ENCODE results near the gene APBB2. TPM values are rescaled to one million over a fixed set of nuclear protein-coding genes. Genes with fewer than 3 reads are reported as not detected.

APBB2 gene
- total RNA-seq, 2 donors from 2014 or later: 55.2 to 70.1 TPM

DNA sequence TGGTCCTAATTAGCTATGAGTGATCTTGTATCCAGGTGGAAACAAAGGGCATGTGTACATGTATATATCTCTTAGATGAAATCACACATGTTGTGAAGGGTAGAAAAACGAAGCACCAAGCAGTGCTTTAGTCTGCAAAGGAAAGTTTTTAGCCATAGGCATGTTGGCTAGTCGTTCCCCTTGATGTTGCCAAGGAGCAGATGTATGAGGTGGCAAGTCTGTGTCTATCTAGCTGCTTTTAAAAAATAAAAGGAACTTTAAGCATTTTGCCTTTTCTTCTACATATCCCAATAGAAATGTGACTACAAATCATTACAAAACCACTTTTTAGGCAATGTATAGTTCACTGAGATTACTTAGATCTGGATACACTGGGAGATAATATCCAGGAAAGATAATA, 401.5 kb downstream of the APBB2 start:
- no peak for DNase-seq (ENCODE audit: low spot score)
- intact Hi-C loops (cut with DNase I): no loop called here

DNA sequence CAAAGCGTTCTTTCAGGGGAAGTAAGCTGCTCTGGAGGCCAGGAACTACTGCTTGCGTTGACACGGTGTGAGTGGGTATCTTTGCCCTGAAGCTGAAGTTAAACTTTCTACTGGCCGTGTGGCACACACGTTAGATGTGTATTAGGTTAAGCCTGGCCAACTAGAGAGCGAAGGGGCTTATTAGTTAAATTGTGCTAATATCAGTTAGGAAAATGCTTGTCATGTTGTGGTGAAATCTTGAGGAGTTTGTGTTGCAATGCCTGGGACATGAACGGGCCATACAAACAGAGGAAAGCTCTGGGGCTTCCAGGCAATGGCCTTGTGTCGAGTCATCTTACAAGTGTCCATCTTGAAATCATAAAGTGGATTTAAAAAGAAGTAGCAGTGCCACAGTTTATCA, 402.0 kb downstream of the APBB2 start:
- intact Hi-C loops (cut with DNase I): no loop called here
- DNase-seq (ENCODE audit: low spot score): no peak

DNA sequence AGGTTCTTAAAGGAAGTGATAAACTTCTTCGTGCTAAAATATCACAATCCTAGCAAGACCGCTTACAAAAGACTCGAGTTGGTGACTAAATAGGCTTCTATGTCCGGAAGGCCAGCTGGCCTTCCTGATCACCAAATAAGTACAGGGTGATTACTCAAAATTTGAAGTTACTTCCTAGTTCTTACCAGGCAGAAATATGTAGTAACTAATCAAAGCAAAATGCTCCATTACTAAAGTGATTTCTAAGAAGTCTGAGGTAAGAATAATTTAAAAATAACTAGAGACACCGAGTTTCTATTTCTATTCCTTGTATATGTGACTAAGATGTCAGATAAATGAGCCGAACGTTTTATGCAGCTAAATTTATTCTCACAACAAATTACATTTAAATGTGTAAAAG, 402.4 kb downstream of the APBB2 start:
- DNase-seq (ENCODE audit: low spot score): no peak
- intact Hi-C loops (cut with DNase I): no loop called here

- no peak for DNase-seq (ENCODE audit: low spot score)
- intact Hi-C loops (cut with DNase I): no loop called here
Observed at GRCh38 chr4:40808926-40809457, 405.4 kb downstream of the APBB2 start.

DNA sequence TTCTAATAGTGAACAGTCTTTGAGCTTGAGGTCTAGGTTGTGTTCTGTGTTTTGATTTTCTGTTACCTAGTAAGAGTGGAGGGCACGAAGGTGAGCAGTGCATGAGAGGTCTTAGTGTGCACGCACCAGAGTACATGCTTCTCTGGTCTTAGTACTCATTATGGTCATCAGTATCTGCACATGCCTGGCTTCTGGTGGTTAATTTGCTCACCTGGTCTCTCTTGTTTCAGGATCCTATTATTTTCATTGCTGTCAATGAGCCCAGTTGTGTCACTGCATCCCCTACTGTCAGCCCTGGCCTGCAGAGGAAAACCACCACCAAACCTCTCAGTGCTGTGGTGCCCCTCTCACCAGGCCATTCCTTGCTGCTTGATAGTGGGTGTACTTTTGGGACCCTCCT, 409.7 kb downstream of the APBB2 start:
- intact Hi-C loops (cut with DNase I): no loop called here
- no peak for DNase-seq (ENCODE audit: low spot score)

GRCh38 chr4:40800064-40800463, 414.3 kb downstream of the APBB2 start:
- intact Hi-C loops (cut with DNase I): no loop called here
- no peak for DNase-seq (ENCODE audit: low spot score)

GRCh38 chr4:40789771-40790170, 424.6 kb downstream of the APBB2 start:
- DNase-seq (ENCODE audit: low spot score): no peak
- intact Hi-C loops (cut with DNase I): no loop called here

- intact Hi-C loops (cut with DNase I): no loop called here
- DNase-seq (ENCODE audit: low spot score): no peak
Observed at GRCh38 chr4:40789031-40789430, 425.3 kb downstream of the APBB2 start.

DNA sequence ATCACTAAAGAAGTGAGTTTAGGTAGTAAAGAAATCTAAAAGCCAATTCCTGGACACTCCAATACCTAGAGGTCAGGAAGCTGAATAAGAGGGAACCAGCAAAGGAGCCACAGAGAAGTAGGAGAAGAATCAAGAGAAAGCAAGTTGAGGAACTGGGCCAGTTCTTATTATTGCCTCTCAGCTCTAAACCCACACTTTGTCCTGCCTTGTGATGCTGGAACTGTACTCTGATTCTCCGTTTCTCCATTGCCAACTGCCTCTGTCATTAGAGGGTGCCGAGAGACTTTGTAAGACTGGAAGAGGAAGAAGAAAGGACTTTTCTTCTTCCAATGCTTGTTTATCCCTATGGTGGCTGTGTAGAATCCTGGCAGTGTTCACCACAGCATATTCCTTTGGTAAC, 426.0 kb downstream of the APBB2 start:
- intact Hi-C loops (cut with DNase I): no loop called here
- no peak for DNase-seq (ENCODE audit: low spot score)

GRCh38 chr4:40785727-40786126, 428.6 kb downstream of the APBB2 start:
- DNase-seq (ENCODE audit: low spot score): no peak
- intact Hi-C loops (cut with DNase I): no loop called here

DNA sequence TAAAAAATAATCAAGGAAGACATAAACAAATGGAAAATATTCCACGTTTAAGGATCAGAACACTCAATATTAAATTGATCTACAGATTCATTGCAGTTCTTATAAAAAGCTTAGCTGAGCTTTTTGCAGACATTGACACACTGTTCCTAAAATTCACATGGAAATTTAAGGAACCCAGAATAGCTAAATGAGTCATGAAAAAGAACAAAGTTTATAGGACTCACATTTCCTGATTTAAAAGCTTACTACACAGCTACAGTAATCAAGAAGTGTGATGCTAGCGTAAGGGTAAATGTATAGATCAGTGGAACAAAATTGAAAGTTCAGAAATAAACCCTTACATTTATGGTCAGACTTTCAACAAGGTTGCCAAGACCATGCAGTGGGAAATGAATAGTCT, 431.5 kb downstream of the APBB2 start:
- intact Hi-C loops (cut with DNase I): no loop called here

DNA sequence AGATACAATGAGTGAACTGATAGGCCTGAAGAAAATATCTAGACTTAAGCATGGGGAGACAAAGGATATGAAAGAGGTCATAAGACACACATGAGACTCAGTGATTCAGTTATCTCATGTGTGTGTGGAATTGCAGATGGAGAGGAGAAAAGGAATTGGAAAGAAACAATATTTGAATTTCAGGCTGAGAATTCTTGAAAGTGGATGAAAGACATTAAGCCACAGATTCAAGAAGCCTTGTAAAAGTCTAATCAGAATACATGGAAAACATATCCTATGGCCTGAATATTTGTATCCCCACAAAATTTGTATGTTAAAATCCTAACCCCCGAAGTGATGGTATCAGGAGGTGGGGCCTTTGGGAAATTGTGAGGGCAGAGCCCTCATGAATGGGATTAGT, 436.3 kb downstream of the APBB2 start:
- DNase-seq (ENCODE audit: low spot score): no peak
- intact Hi-C loops (cut with DNase I): no loop called here

More for the DNA sequence above, 431.5 kb downstream of the APBB2 start:
- DNase-seq (ENCODE audit: low spot score): no peak

- no peak for DNase-seq (ENCODE audit: low spot score)
Observed at GRCh38 chr4:40769266-40769665, 445.1 kb downstream of the APBB2 start.

GRCh38 chr4:40763228-40763716, 451.1 kb downstream of the APBB2 start:
- DNase-seq (ENCODE audit: low spot score): no peak
- intact Hi-C loops (cut with DNase I): no loop called here

More at GRCh38 chr4:40769266-40769665, 445.1 kb downstream of the APBB2 start:
- intact Hi-C loops (cut with DNase I): no loop called here

Other genes starting within 250 kb of the APBB2 start
- gene UCHL1, start 42.4 kb upstream of the APBB2 start, total RNA-seq: 10 to 100 TPM; 22.1 to 31.0 TPM

Data from posterior vena cava (tissue), 2 donors.